ENCODE data around the gene C19orf33.

Gene C19orf33

GRCh38 chr19:38265213-38265861 is 38.7 kb upstream of the C19orf33 start:
- DNase-seq (ENCODE audit: low spot score), result peak; percentile 34
- H3K27ac ChIP-seq, result peak overlapping the region; percentile 96
- ChIA-PET CTCF (interaction anchor here (0.6 to 0.7 kb wide), 3 partner anchors 24 to 70 kb away, joined by 3 to 4 read pairs (median 3); no protein-coding TSS in a partner anchor), POLR2A (ENCODE audit: low non-redundant PET) (interaction anchor here (0.6 to 3.9 kb wide), 8 partner anchors 14 to 49 kb away, joined by 3 to 29 read pairs (median 5); partner anchors contain the start of gene C19orf33)
- TF ChIP-seq CTCF (conservative IDR thresholded peaks at IDR 0.05; ENCODE audit: low read depth), result no peak

GRCh38 chr19:38265921-38266429 is 38.1 kb upstream of the C19orf33 start:
- peak; percentile 34 for DNase-seq (ENCODE audit: low spot score)
- TF ChIP-seq CTCF (conservative IDR thresholded peaks at IDR 0.05; ENCODE audit: low read depth), result no peak
- H3K27ac ChIP-seq, result peak overlapping the region; percentile 96
- CTCF ChIA-PET, result interaction anchor here (0.5 to 0.7 kb wide), 3 partner anchors 23 to 69 kb away, joined by 3 to 4 read pairs (median 3); no protein-coding TSS in a partner anchor
- POLR2A ChIA-PET (ENCODE audit: low non-redundant PET), result interaction anchor here (0.7 to 3.9 kb wide), 7 partner anchors 14 to 48 kb away, joined by 3 to 29 read pairs (median 5); partner anchors contain the start of gene C19orf33

- DNase-seq (ENCODE audit: low spot score), result peak; percentile 71
- POLR2A ChIA-PET (ENCODE audit: low non-redundant PET), result interaction anchor here (3.9 kb wide), 1 partner anchor 37 kb away, joined by 29 read pairs; the partner anchor contains the start of gene C19orf33
- H3K27ac ChIP-seq, result peak overlapping the region; percentile 96
- CTCF ChIA-PET, result interaction anchor here (0.6 kb wide), 1 partner anchor 12 kb away, joined by 4 read pairs; no protein-coding TSS in a partner anchor
- no peak for TF ChIP-seq CTCF (conservative IDR thresholded peaks at IDR 0.05; ENCODE audit: low read depth)
Observed at GRCh38 chr19:38266981-38267597, 37.0 kb upstream of the C19orf33 start.

- no peak for TF ChIP-seq CTCF (conservative IDR thresholded peaks at IDR 0.05; ENCODE audit: low read depth)
- CTCF ChIA-PET, result interaction anchor here (0.6 to 0.9 kb wide), 3 partner anchors 11 to 32 kb away, joined by 3 to 4 read pairs (median 3); no protein-coding TSS in a partner anchor
- POLR2A ChIA-PET (ENCODE audit: low non-redundant PET), result interaction anchor here (3.9 kb wide), 1 partner anchor 36 kb away, joined by 29 read pairs; the partner anchor contains the start of gene C19orf33
- DNase-seq (ENCODE audit: low spot score), result peak; percentile 20
- H3K27ac ChIP-seq, result peak overlapping the region; percentile 96
Observed at GRCh38 chr19:38267761-38268483, 36.1 kb upstream of the C19orf33 start.

- DNase-seq (ENCODE audit: low spot score), result no peak
- ChIA-PET CTCF (interaction anchor here (0.6 to 0.9 kb wide), 3 partner anchors 24 to 71 kb away, joined by 3 read pairs; no protein-coding TSS in a partner anchor), POLR2A (ENCODE audit: low non-redundant PET) (no interaction called here)
- TF ChIP-seq CTCF (conservative IDR thresholded peaks at IDR 0.05; ENCODE audit: low read depth), result no peak
- peak overlapping the region; percentile 96 for H3K27ac ChIP-seq
Observed at GRCh38 chr19:38268539-38268938, 35.5 kb upstream of the C19orf33 start.
